SW480 (cell line): ENCODE measurements around the gene CTXN1.
A peak's percentile ranks its signal among the peaks of the same experiment; 100 is the strongest.
"Not testable (repeated sequence)": the region's sequence is repeated elsewhere in the genome, so short reads cannot be mapped to it uniquely, and the experiment has no call there.

ENCODE experiments used
- DNase-seq: peaks from one replicate; pipeline ENCODE4 v3.0.0-alpha.2; 2016; ENCODE audit warnings: low spot score

Gene CTXN1

GRCh38 chr19:7926021-7926726, at the start of gene CTXN1:
Gene CTXN1, minus strand, starts transcription at chr19:7926135. Its CDS starts 597 bp downstream, at chr19:7925538.
- peak; percentile 49 for DNase-seq

GRCh38 chr19:7975037-7975436, 49.1 kb upstream of the CTXN1 start:
- DNase-seq: no peak

- DNase-seq: no peak
Measured at GRCh38 chr19:7973883-7974282, 47.9 kb upstream of the CTXN1 start.

GRCh38 chr19:7971553-7972520, 45.9 kb upstream of the CTXN1 start:
- DNase-seq: no peak

GRCh38 chr19:7970716-7971448, 44.9 kb upstream of the CTXN1 start:
- DNase-seq: no peak

DNA sequence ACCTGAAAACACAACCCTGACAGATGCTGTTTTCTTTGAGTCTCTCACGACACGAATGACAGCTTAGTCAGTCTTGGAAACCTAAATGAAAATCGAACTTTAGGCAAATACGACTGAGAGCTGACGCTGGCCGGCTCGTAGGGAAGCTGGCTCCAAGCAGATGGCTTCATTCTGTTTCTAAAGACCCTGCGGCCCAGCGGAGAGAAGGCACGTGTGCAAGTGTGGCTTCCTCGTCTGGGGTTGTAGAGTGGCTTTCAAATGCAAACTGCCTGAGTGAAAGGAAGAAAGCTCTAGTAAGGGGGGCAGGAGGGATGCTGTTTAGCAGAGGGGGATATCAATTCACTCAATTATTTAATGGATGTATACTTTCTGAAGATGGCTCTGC, 43.6 kb upstream of the CTXN1 start:
- no peak for DNase-seq

- no peak for DNase-seq
Measured at GRCh38 chr19:7968796-7969554, 43.0 kb upstream of the CTXN1 start.

GRCh38 chr19:7968008-7968795, 42.3 kb upstream of the CTXN1 start:
- no peak for DNase-seq

DNA sequence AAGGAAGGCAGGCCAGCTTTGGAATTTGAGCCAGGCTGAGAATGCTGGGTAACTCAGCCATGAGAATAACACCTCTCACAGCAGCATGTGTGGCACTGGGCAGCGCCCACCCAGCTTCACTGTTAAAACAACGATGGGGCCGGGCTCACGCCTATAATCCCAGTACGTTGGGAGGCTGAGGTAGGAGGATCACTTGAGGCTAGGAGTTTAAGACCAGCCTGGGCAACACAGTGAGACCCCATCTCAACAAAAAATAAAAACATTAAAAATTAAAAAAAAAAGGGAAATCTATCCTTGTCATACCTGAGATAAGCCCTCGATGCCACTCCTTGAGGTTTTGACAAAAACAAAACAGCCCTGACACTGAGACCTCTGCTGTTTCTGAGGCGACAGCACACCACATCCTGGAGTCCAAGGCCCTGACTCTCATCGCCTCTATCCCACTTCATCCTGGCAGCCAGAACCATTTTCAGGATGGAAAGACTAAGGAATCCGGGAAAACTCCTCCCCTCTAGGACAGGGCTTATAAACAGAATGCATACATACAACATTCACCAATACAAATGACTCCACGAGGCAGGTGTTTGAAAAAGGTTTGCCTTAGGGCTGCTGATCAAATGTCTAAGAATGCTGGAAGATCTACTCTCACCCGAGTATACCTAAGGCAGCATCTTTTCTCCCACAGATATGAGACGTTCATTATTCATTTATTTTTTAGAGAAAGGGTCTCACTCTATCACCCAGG, 40.2 kb upstream of the CTXN1 start:
- no peak for DNase-seq

- no peak for DNase-seq
Measured at GRCh38 chr19:7965259-7965841, 39.4 kb upstream of the CTXN1 start.

- DNase-seq: no peak
Measured at GRCh38 chr19:7963566-7963965, 37.6 kb upstream of the CTXN1 start.

DNA sequence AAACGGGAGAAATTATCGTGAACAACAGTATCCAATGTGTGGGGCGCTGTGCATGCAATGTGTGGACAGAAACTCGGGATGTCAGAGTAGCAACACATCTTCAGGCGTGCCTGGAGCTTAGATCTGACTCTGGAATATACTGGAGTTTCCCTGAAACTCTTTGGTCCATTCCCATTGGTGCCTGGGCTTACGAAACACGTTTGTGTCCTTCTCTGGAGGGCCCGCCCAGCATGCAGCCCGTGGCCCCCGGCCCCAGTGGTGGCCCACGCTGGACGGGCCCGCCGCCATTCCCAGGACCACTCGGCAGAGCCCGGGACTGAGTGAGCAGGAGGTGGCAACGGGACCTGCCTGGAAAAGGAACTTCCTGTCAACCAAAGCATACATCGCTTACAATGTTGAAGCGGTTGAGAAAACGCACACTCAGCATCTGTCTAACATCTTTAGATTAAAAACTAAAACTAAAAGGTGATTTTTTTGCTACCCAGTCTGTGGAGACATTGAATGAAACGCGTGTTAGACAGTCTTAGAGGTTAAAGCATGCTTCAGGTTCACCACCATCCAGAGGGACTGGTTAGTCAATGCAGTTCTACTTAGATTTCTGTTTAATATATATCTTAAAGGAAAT, 36.8 kb upstream of the CTXN1 start:
- DNase-seq: no peak

DNA sequence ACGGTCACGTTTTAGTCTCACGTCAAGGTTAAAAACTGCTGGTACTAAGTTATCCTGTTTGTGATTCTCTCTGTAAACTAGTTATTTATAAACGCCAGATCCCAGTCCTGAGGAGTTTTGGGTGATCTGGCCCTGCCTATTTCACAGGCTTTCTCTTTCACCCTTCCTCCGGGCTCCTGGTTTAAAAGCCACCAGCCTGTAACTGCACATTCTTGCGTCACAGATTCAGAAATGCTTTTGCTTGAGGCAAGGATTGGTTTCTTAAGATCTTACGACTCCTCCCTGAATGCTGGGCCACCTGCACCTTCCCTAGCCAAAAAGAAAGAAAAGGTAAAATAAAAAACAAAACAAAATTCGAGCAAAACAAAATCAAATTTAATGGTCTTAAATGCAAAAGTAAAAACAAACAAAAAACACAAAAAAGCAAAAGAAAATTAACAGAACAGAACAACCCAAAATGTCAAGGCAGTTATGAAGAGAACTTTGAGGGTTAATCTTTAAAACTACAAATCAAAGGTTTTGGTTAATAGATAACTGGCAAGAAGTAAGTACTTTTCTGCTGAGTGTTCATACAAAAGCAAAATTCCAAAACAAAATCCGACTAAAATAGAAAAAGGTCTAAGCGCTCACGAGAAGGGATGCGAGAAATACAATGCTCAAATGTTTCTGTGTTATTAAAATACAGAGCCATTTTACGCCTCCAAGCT, 36.1 kb upstream of the CTXN1 start:
- DNase-seq: no peak

- DNase-seq: not testable (repeated sequence)
Measured at GRCh38 chr19:7961082-7961481, 35.1 kb upstream of the CTXN1 start.

DNA sequence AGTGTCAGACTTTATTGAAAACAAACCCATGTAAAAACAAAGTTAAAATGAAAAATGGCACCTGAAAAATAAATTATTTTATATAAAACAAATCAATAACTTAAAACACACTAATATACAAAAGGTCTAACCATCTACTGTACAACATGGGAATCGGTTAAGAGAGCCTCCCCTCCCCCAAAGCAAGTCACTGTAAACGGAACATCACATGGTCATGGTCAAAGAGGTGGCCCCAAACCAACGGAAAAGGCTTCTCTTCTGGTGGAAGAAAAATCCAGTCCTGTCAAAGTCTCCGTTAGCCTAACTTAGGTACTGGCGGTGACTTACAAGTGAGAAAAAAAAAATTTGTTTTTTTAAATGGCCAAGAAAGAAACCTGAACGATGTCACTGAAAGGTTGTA, 33.3 kb upstream of the CTXN1 start:
- no peak for DNase-seq

DNA sequence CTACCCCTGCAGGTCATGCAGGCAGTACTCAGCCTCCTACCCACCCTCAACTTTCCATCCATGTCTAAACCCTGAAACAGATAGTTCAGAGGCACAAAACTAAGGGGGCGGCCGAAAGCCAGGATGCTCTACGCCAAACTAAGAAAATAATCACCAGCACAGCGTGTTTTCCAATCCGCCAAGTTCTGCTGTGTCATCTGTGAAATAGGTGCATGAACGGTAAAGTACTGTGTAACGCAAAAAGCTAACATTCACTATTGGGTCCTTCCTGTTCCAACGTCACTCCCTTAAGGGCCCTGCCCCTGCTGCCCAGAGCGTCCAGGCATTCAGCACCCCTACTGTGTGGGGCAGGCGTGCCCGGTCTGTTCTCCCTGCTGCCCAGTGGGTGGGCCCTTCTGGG, 29.8 kb upstream of the CTXN1 start:
- no peak for DNase-seq

- no peak for DNase-seq
Measured at GRCh38 chr19:7953576-7953975, 27.6 kb upstream of the CTXN1 start.

- no peak for DNase-seq
Measured at GRCh38 chr19:7953060-7953459, 27.1 kb upstream of the CTXN1 start.

DNA sequence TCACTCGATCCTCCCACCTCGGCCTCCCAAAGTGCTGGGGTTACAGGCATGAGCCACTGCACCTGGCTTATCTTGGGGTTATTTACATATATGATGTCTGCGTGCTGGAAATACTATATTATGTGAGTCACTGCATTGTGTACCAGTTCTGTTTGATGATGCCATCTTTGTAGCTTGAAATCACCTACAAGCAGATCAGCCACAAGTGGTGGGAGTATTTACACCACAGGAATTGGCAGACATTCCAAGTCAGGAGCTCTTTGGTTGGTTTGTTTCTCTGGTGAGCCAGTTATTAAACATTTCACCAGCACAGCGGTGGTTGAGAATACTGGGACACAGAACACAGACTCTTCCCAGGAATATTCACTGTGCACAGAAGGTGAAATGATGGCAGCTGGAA, 22.0 kb upstream of the CTXN1 start:
- peak; percentile 49 for DNase-seq
